ENCODE measurements around the gene CTAG1A.
"Not testable (repeated sequence)": the region's sequence is repeated elsewhere in the genome, so short reads cannot be mapped to it uniquely, and the experiment has no call there.

GRCh38 chrX:154560326-154560725 is 24.6 kb upstream of the CTAG1A start:
- not testable (repeated sequence) for TF ChIP-seq POLR2A (IDR thresholded peaks at IDR 0.05); CTCF (IDR thresholded peaks at IDR 0.05 in 4 of 5, conservative IDR thresholded peaks at IDR 0.05 in 1 of 5)

All from gastrocnemius medialis (tissue), 4 donors.